ENCODE measurements around the gene TSPEAR. TPM values are rescaled to one million over a fixed set of nuclear protein-coding genes. Genes with fewer than 3 reads are reported as not detected.

The TSPEAR gene
- total RNA-seq, 1 donor from 2014 or later: 1.0 TPM

- no peak for DNase-seq
Measured at GRCh38 chr21:44527983-44528633, 183.3 kb downstream of the TSPEAR start.

- no peak for DNase-seq
Measured at GRCh38 chr21:44527156-44527982, 184.0 kb downstream of the TSPEAR start.

GRCh38 chr21:44526096-44526997 is 185.0 kb downstream of the TSPEAR start:
- DNase-seq: no peak

- no peak for DNase-seq
Measured at GRCh38 chr21:44525391-44526095, 185.8 kb downstream of the TSPEAR start.

GRCh38 chr21:44524414-44525371 is 186.7 kb downstream of the TSPEAR start:
- no peak for DNase-seq

GRCh38 chr21:44523567-44524413 is 187.6 kb downstream of the TSPEAR start:
- DNase-seq: no peak

- no peak for DNase-seq
Measured at GRCh38 chr21:44522753-44523204, 188.6 kb downstream of the TSPEAR start.

- DNase-seq: no peak
Measured at GRCh38 chr21:44521928-44522752, 189.2 kb downstream of the TSPEAR start.

- no peak for DNase-seq
Measured at GRCh38 chr21:44521301-44521927, 190.0 kb downstream of the TSPEAR start.

GRCh38 chr21:44520326-44521300 is 190.8 kb downstream of the TSPEAR start:
- DNase-seq: no peak

GRCh38 chr21:44519346-44520325 is 191.7 kb downstream of the TSPEAR start:
- DNase-seq: no peak

GRCh38 chr21:44518686-44519085 is 192.7 kb downstream of the TSPEAR start:
- no peak for DNase-seq

GRCh38 chr21:44517175-44517899 is 194.0 kb downstream of the TSPEAR start:
- no peak for DNase-seq

- DNase-seq: no peak
Measured at GRCh38 chr21:44516828-44517174, 194.6 kb downstream of the TSPEAR start.

- no peak for DNase-seq
Measured at GRCh38 chr21:44516342-44516741, 195.0 kb downstream of the TSPEAR start.
